ENCODE measurements around the gene NMRAL1.

NMRAL1 gene

DNA sequence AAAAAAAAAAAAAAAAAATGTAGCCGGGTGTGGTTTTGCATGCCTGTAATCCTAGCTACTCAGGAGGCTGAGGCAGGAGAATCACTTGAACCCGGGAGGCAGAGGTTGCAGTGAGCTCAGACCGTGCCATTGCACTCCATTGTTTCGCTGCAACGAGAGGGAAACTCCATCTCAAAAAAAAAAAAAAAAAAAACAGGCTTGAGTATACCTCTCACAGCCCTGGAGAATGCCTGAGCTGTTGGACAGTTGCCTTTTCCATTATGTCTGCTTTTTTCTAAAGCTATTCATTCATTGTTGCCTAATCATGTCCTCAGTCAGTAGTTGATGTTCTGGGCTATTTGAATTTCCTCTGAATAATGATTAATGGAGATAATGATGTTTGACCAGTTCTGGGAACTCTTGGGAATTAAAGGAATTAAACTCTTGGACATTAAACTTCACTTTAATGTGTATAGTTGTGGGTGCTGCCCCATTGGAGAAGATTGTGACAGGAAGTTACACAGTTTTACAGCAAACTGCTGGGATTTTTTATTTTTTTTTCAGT is 13.6 kb upstream of the NMRAL1 start:
- DNase-seq (ENCODE audit: extremely low read depth, low read depth): no peak
- no peak overlapping the region for H3K4me3 ChIP-seq (replicated peaks; ENCODE audit: low read depth, low read length)
- TF ChIP-seq, protein P1, sequence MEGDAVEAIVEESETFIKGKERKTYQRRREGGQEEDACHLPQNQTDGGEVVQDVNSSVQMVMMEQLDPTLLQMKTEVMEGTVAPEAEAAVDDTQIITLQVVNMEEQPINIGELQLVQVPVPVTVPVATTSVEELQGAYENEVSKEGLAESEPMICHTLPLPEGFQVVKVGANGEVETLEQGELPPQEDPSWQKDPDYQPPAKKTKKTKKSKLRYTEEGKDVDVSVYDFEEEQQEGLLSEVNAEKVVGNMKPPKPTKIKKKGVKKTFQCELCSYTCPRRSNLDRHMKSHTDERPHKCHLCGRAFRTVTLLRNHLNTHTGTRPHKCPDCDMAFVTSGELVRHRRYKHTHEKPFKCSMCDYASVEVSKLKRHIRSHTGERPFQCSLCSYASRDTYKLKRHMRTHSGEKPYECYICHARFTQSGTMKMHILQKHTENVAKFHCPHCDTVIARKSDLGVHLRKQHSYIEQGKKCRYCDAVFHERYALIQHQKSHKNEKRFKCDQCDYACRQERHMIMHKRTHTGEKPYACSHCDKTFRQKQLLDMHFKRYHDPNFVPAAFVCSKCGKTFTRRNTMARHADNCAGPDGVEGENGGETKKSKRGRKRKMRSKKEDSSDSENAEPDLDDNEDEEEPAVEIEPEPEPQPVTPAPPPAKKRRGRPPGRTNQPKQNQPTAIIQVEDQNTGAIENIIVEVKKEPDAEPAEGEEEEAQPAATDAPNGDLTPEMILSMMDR (IDR thresholded peaks at IDR 0.05; ENCODE audit: low read depth, low read length, missing control alignments): no peak

DNA sequence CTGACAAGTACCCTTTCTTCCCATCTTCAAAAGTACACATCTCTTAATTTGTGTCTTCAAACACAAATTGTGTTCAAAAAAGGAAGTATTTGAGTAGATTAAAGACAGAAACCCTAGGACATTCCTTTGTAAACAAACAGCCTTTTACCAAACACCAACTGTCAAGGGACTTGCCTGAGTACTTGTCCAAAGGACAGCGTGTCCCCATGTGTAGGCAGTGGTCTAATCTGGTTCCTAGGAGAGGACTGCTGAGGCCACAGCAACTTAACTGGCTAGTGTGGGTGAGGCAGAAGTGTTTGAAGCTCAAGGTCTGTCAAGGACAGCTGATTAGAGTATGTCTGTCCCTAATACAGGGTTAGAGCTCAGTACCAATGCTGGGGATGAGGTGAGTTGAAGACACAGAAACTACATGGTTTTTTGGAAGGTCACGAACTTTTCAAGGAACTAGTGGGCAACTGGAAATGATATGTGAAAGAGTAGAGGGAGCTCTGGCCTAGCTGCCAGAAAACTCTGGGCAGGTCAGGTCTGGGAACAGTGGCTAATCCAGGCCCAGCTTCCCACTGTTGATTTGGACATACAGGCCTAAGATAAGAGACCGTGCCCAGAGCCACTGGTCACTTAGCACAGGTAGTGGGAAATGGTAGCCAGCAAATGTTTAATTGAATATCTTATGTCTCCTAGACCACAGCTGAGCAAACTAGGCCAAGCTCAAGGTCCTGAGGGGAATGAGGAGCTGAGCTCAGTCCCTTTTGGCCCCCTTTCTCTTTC is 11.9 kb upstream of the NMRAL1 start:
- no peak for DNase-seq (ENCODE audit: extremely low read depth, low read depth)
- TF ChIP-seq, protein P1 (IDR thresholded peaks at IDR 0.05; ENCODE audit: low read depth, low read length, missing control alignments): no peak
- H3K4me3 ChIP-seq (replicated peaks; ENCODE audit: low read depth, low read length): no peak overlapping the region

DNA sequence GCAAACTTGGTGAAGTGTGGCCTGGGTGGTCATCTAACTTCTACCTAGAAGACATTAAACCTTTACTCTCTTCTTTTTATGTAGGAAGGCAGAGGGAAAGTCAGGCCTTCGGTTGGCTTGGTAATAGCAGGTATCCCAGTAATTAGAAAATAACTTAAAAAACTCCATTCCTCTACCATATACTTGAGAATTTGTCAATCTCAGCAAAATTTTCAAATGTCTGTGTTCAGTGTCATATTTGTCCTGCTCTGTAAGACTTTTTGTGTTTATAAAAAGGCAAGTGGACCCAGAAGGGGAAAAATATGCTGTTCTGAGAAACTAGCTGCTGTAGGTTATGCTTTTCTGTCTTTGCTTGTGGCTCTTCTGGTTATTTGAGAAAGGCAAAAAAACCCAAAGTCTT is 7.5 kb upstream of the NMRAL1 start:
- no peak overlapping the region for H3K4me3 ChIP-seq (replicated peaks; ENCODE audit: low read depth, low read length)
- TF ChIP-seq, protein P1 (IDR thresholded peaks at IDR 0.05; ENCODE audit: low read depth, low read length, missing control alignments): no peak
- DNase-seq (ENCODE audit: extremely low read depth, low read depth): no peak

DNA sequence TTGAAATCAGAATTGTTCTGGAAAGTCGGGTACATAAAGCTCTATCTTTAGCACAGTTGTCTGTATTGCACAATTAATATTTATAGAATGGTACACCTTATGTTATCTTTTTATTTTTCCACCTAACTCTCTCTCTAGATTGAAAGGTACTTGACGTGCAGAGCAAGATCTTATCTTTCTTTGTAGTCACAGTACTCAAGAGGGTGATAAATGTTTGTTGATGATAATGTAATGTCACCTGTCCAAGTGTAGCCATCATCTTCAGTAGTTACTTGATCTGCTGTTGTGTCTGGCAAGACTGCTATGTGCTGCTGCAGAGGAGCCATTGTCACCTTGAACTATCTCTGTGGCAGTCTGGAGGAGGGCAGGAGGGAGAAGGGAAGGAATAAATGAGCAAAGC is 7.1 kb upstream of the NMRAL1 start:
- TF ChIP-seq, protein P1 (IDR thresholded peaks at IDR 0.05; ENCODE audit: low read depth, low read length, missing control alignments): no peak
- no peak for DNase-seq (ENCODE audit: extremely low read depth, low read depth)
- H3K4me3 ChIP-seq (replicated peaks; ENCODE audit: low read depth, low read length): no peak overlapping the region

DNA sequence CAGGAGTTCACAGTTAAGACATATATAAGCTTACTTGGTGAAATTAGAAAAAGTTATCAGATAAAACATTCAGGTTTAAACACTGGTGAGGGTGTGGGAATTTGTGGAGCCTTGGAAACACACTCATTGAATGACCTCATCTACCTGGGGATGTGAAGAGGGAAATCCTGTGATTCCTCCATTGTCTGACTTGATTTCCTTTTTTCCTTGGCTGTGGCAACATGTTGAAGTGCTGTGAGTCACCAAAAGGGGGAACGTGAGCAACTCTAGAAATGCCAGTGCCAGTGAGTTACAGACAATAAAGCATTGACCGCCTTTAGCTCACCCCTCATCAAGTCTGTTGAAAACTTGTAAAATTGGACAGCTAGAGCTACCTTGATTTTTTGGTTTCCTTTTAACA is 3.5 kb upstream of the NMRAL1 start:
- DNase-seq (ENCODE audit: extremely low read depth, low read depth): no peak
- peak overlapping the region; percentile 85; the same call in 1 of the 2 replicates for H3K4me3 ChIP-seq (replicated peaks; ENCODE audit: low read depth, low read length)
- TF ChIP-seq, protein P1 (IDR thresholded peaks at IDR 0.05; ENCODE audit: low read depth, low read length, missing control alignments): peak; percentile 17

DNA sequence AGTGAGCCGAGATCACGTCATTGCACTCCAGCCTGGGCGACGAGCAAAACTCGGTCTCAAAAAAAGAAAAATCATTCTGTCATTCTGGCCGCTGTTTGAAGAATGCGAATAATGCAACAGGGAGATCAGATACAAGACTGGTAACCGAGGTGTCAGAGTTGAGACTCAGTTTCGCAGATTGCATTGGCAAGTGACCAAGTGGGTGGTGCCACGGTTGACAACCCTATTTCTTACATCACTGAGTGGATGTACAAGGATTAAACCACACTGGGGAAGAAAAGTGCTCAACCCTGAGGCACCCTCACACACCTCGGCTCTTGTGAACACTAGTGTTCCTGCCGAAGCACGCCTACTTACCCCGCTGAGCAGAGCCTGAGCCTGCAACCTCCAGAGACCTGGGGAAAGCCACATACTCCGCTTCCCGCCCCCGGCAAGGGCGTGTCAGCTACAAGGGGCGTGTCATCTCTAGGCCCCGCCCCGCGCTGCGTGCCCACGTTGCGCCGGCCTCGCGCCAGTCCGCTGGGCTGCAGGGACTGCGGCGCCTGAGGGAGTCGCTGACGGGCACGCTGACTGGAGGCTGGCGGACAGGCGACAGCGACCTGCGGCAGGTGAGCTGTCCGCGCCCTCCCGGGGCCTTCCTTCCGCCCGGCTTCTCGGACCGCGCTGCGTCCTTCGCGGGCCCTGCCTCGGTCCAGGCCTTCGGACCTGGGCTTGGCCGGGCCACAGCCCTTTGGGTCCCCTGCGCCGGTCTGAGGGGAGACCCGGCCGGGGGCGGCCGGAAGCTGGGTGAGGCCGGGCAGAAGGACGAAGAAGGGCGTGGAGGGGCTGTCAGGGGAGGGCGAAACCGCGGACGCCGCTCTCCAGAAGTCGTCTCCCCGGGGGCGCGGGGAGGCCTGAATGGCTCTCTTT is 1.7 kb upstream of the NMRAL1 start, which contains the start of gene HMOX2:
TSS of gene HMOX2 (plus strand) at position 519 of the 909 bp plus-strand sequence. CDS start 29,127 bp downstream, outside the sequence.
- TF ChIP-seq, protein P1 (IDR thresholded peaks at IDR 0.05; ENCODE audit: low read depth, low read length, missing control alignments): peak; percentile 44
- DNase-seq (ENCODE audit: extremely low read depth, low read depth): peak; percentile 66
- peak within 1 kb of the TSS; percentile 85 for H3K4me3 ChIP-seq (replicated peaks; ENCODE audit: low read depth, low read length)

All from HFF-Myc (cell line).